Transverse colon (tissue), 4 donors: Measurements from ENCODE around the gene RSAD2. TPM values are rescaled to one million over a fixed set of nuclear protein-coding genes. Genes with fewer than 3 reads are reported as not detected.

Experiments used
- DNase-seq: peaks from one replicate; pipeline ENCODE4 v3.0.0-alpha.2; 2019
- H3K27ac ChIP-seq, 4 donors: fragments of 200-600 bp; sonication (generic); 2 replicates each; pipeline ENCODE4 v1.5.1; 2016 to 2018; ENCODE audit warnings: inconsistent platforms in 4 of 4
- H3K27me3 ChIP-seq: fragments of 200-600 bp; sonication (generic); 2 replicates; pipeline ENCODE4 v1.5.1; 2017; ENCODE audit warnings: inconsistent platforms
- H3K36me3 ChIP-seq, 4 donors: fragments of 200-600 bp; sonication (generic); 2 replicates each; pipeline ENCODE4 v1.5.1; 2017 to 2019; ENCODE audit warnings: inconsistent platforms in 4 of 4
- H3K4me1 ChIP-seq, 4 donors: fragments of 200-600 bp; sonication (generic); 2 replicates each; pipeline ENCODE4 v1.5.1; 2017 to 2020; ENCODE audit warnings: inconsistent platforms in 4 of 4
- H3K4me3 ChIP-seq, 4 donors: fragments of 200-600 bp; sonication (generic); 1 replicate in 1 of 4; 2 replicates in 3 of 4; pipeline versions ENCODE4 v1.5.1 to v1.6.1; 2017 to 2019; ENCODE audit warnings: inconsistent platforms in 4 of 4
- H3K9me3 ChIP-seq, 2 donors: fragments of 200-600 bp; sonication (generic); 2 replicates each; pipeline ENCODE4 v1.5.1; 2017 to 2019; ENCODE audit warnings: inconsistent platforms in 2 of 2
- EP300 ChIP-seq: sonication (generic); formaldehyde crosslinking; IDR thresholded peaks from one replicate; pipeline ENCODE4 v1.6.1; 2017; ENCODE audit warnings: antibody characterized with exemption, low read depth
- POLR2A ChIP-seq: fragments of 450-650 bp; IDR thresholded peaks from one replicate; pipeline ENCODE4 v1.6.1; 2016; ENCODE audit warnings: antibody characterized with exemption, mild to moderate bottlenecking, moderate library complexity
- POLR2AphosphoS5 ChIP-seq, 3 donors: sonication (generic); formaldehyde crosslinking; IDR thresholded peaks; one replicate each; pipeline ENCODE4 v1.6.1; 2016; ENCODE audit warnings: antibody characterized with exemption in 3 of 3
- WGBS, 2 donors: methylation state at CpG; one replicate each; pipeline ENCODE4 v1.1.5; 2018; ENCODE audit warnings: low coverage in 1 of 2; 5-methylcytosine and 5-hydroxymethylcytosine counted together
- in situ Hi-C, 4 donors: fragments of 200-750 bp; cut with MboI; loops; one replicate each; pipeline versions ENCODE4 v1.15.0 to v1.15.1; 2017; ENCODE audit warnings: low sequenced_read_pairs in 3 of 4, low pct_ligation_motif_present in 1 of 4, low pct_unique_long_range_greater_than_20kb in 1 of 4
- intact Hi-C: fragments of 100-400 bp; cut with DNase I; formaldehyde crosslinking; loops from one replicate; pipeline ENCODE4 v1.15.1; 2023; ENCODE audit warnings: low total_unique reads
- total RNA-seq, 4 donors: library from RNA; depleted of rRNA; stranded (reverse); fragments of >200 nt; gene quantifications; one replicate each; pipeline ENCODE4 v1.1.0, GENCODE V29; 2016
- TF ChIP-seq, protein P1 (sequence below), 5 experiments: fragments of 200-600 bp in 3 of 5; fragments of 450-650 bp in 2 of 5; sonication (generic) in 3 of 5; IDR thresholded peaks; 1 replicate in 2 of 5; 2 replicates in 3 of 5; pipeline ENCODE4 v1.5.1; 2016 to 2017; ENCODE audit warnings: antibody characterized with exemption in 5 of 5, inconsistent platforms in 3 of 5, mild to moderate bottlenecking in 2 of 5, moderate library complexity in 1 of 5

The RSAD2 gene
- total RNA-seq, 4 donors from 2014 or later = 4.2 to 7.1 (median 5.4) TPM; not detected in 1

DNA sequence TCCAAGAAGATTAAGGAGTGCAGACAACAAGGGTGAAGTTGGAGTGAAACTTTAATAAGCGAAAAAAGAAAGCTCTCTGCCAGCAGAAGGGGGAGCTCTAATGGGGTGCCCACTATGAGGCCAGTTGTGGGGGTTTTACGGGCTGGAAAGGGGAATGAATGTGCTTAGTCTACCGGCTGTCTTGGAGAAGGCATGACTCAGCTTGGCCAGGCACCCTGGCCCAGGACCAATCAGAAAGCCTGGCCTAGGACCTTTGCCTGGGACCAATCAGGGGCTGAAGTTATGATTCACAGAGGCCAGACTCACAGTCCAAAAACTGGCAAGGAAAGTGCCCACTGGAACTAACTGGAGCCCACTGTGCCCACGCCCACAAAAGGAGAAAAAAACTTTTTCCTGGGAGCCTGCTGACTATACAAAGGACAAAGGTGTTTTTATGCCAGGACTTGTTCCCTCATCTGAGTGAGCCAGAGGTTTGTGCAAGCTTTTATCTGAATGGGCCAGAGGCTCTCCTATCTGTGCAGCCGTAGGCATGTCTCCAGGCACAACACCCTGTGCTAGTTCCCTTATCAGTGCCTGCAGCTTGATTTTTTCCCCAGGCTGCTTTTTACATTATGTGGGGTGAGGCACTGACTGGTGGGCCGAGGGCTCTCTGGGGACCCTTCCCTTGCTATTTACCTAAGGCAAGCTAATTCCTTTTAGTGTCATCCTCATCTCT is 30.5 kb upstream of the RSAD2 start:
- intact Hi-C loops (no loop called here), in situ Hi-C loops (no loop called here)
- TF ChIP-seq POLR2AphosphoS5 (IDR thresholded peaks at IDR 0.05) (no peak), POLR2A (no peak), EP300 (no peak)
- TF ChIP-seq, protein P1, sequence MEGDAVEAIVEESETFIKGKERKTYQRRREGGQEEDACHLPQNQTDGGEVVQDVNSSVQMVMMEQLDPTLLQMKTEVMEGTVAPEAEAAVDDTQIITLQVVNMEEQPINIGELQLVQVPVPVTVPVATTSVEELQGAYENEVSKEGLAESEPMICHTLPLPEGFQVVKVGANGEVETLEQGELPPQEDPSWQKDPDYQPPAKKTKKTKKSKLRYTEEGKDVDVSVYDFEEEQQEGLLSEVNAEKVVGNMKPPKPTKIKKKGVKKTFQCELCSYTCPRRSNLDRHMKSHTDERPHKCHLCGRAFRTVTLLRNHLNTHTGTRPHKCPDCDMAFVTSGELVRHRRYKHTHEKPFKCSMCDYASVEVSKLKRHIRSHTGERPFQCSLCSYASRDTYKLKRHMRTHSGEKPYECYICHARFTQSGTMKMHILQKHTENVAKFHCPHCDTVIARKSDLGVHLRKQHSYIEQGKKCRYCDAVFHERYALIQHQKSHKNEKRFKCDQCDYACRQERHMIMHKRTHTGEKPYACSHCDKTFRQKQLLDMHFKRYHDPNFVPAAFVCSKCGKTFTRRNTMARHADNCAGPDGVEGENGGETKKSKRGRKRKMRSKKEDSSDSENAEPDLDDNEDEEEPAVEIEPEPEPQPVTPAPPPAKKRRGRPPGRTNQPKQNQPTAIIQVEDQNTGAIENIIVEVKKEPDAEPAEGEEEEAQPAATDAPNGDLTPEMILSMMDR (IDR thresholded peaks at IDR 0.05) = no peak
- DNase-seq = no peak
- no peaks in the 10 kb centered on the region for H3K27me3 ChIP-seq
- peaks cover 49 to 60% of the 10 kb centered on the region in 2 donors for H3K9me3 ChIP-seq
- no peak overlapping the region for H3K4me3 ChIP-seq
- H3K4me1 ChIP-seq = no peaks in the 10 kb centered on the region
- no peak overlapping the region for H3K27ac ChIP-seq
- 92 to 98% methylated on average over 6 of the region's 6 CpGs for WGBS, 2 donors
- H3K36me3 ChIP-seq = peaks cover 0 to 25% (median 10%) of the 10 kb centered on the region in 4 donors

DNA sequence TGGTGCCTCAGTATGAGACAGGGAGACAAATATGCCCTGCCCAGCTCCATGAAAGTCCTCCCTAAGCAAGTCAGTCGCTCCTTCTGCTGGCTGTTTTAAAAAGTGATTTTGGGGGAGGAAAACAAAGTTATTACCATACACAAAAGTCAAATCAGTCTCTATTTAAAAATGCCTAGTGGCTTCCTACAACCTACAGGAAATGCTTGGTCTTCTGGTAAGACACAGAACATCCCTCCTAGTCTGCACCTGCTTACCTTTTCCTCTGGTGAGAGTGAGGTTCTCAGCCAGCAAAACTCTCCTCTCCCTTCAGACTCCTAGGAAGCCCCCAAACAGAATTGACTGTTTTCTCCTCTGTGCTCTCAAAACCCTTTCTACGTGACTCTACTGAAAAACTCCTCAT is 25.4 kb upstream of the RSAD2 start:
- Histone ChIP-seq H3K36me3 (peaks cover 0 to 25% (median 10%) of the 10 kb centered on the region in 4 donors), H3K4me1 (no peaks in the 10 kb centered on the region), H3K27me3 (no peaks in the 10 kb centered on the region), H3K27ac (no peak overlapping the region), H3K9me3 (peaks cover 6 to 15% of the 10 kb centered on the region in 2 donors), H3K4me3 (no peak overlapping the region)
- DNase-seq = no peak
- 95 to 100% methylated on average over 1 to 2 of the region's 2 CpGs for WGBS, 2 donors
- no peak for TF ChIP-seq POLR2AphosphoS5 (IDR thresholded peaks at IDR 0.05)
- TF ChIP-seq EP300 = no peak
- TF ChIP-seq POLR2A = no peak
- TF ChIP-seq, protein P1 (IDR thresholded peaks at IDR 0.05) = no peak
- in situ Hi-C loops = no loop called here
- intact Hi-C loops = no loop called here

DNA sequence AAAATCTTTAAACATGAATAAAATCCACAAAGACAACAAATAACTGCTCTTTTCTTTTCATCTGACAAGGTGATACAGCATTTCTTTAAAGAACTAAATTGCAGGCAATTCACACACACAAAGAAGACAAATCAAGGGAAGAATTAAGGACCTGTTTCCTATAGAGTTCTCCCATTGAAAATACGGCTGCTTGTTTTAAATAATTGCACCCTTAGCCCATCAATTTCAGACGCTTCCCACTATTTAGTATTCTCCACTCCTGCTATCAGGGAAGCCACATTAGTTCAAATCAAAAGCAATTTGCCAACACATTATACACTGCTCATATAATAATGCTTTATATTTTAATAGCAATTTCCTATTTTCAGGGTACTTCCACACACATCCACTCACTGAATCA is 23.2 kb upstream of the RSAD2 start:
- Histone ChIP-seq H3K4me3 (no peak overlapping the region), H3K27me3 (no peaks in the 10 kb centered on the region), H3K4me1 (no peaks in the 10 kb centered on the region), H3K36me3 (peaks cover 0 to 15% (median 3%) of the 10 kb centered on the region in 4 donors), H3K27ac (no peak overlapping the region), H3K9me3 (peaks cover 5% of the 10 kb centered on the region in 2 donors)
- DNase-seq = no peak
- in situ Hi-C loops = no loop called here
- intact Hi-C loops = no loop called here
- TF ChIP-seq POLR2A (no peak), EP300 (no peak), POLR2AphosphoS5 (IDR thresholded peaks at IDR 0.05) (no peak)
- TF ChIP-seq, protein P1 (IDR thresholded peaks at IDR 0.05) = no peak
- WGBS, 2 donors = 89 to 94% methylated on average over 2 of the region's 2 CpGs

DNA sequence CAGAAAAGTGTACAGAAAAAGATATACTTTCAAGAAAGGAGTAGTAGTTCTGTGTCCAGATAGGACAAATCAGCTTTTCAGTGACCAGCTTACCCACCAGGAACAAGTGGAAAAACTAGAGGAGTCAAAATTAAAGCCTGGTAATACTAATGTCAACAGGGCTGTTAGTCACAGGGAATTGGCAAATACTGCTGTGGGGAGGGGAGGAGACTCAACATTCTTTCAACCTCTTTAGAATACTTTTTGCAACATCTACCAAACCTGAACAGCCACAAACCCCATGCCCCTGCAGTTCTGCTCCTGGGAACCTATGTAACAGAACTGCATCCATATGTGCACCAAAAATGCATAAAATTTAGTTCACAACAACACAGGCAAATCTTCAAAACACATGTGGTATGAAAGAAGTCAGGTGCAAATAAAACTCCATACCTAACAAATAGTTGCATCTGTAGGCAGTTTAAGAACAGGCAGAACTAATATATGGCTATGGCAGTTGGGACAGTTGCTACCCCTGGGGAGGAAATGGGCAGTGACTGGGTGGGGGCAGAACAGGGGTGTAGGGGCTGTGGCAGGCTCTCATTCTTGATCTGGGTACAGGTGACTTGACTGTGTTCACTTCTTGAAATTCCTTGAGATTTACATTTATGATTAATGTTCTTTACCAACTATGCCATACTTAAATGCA is 21.6 kb upstream of the RSAD2 start:
- no peaks in the 10 kb centered on the region for H3K4me1 ChIP-seq
- peaks cover 4 to 5% of the 10 kb centered on the region in 2 donors for H3K9me3 ChIP-seq
- no peak overlapping the region for H3K27ac ChIP-seq
- H3K36me3 ChIP-seq = peaks cover 0 to 4% (median under 1%) of the 10 kb centered on the region in 4 donors
- no peak for DNase-seq
- H3K27me3 ChIP-seq = no peaks in the 10 kb centered on the region
- TF ChIP-seq EP300 = no peak
- TF ChIP-seq, protein P1 (IDR thresholded peaks at IDR 0.05) = no peak
- no peak for TF ChIP-seq POLR2A
- TF ChIP-seq POLR2AphosphoS5 (IDR thresholded peaks at IDR 0.05) = no peak
- no peak overlapping the region for H3K4me3 ChIP-seq
- intact Hi-C loops = no loop called here
- in situ Hi-C loops = no loop called here
